ENCODE results near the gene OR1A2. TPM values are rescaled to one million over a fixed set of nuclear protein-coding genes. Genes with fewer than 3 reads are reported as not detected.
"Not testable (repeated sequence)": the region's sequence is repeated elsewhere in the genome, so short reads cannot be mapped to it uniquely, and the experiment has no call there.

Gene OR1A2
- total RNA-seq, 1 experiment from 2014 or later = not detected

DNA sequence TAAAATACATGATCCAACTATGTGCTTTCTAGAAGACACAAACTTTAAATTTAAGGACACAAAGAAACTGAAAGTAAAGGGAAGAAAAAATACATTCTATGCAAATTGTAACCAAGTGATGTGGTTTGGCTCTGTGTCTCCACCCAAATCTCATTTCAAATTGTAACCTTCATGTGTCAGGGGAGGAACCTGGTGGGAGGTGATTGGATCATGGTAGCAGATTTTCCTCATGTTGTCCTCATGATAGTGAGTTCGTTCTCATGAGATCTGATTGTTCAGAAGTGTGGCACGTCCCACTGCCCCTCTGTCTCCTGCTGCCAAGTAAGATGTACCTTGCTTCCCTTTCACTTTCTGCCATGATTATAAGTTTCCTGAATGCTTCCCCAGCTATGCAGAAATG is 25.2 kb downstream of the OR1A2 start (continued):
- TF ChIP-seq, protein P1, sequence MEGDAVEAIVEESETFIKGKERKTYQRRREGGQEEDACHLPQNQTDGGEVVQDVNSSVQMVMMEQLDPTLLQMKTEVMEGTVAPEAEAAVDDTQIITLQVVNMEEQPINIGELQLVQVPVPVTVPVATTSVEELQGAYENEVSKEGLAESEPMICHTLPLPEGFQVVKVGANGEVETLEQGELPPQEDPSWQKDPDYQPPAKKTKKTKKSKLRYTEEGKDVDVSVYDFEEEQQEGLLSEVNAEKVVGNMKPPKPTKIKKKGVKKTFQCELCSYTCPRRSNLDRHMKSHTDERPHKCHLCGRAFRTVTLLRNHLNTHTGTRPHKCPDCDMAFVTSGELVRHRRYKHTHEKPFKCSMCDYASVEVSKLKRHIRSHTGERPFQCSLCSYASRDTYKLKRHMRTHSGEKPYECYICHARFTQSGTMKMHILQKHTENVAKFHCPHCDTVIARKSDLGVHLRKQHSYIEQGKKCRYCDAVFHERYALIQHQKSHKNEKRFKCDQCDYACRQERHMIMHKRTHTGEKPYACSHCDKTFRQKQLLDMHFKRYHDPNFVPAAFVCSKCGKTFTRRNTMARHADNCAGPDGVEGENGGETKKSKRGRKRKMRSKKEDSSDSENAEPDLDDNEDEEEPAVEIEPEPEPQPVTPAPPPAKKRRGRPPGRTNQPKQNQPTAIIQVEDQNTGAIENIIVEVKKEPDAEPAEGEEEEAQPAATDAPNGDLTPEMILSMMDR (IDR thresholded peaks at IDR 0.05 in 2 of 3, conservative IDR thresholded peaks at IDR 0.05 in 1 of 3; ENCODE audit: borderline replicate concordance in 1 of 3, insufficient read depth in 1 of 3, low read depth in 2 of 3, low read length in 2 of 3) = no peak

GRCh38 chr17:3224721-3225352 is 27.5 kb downstream of the OR1A2 start:
- H4K20me1 ChIP-seq (ENCODE audit: insufficient read depth); BruUV-seq (replicated peaks); ATAC-seq; H3K9me2 ChIP-seq (ENCODE audit: insufficient read depth); H3K27ac ChIP-seq (ENCODE audit: low read depth, low read length); H2AFZ ChIP-seq (ENCODE audit: low read depth, low read length, poor library complexity, severe bottlenecking); H3K4me3 ChIP-seq (replicated peaks in 1 of 2; ENCODE audit: low read depth in 1 of 2, low read length in 2 of 2); H3K36me3 ChIP-seq (ENCODE audit: control insufficient read depth in 1 of 2, insufficient read depth in 2 of 2, low read length in 2 of 2); RAD21 ChIA-PET (ENCODE audit: low non-redundant PET in 1 of 2, low total read pairs in 2 of 2, uncharacterized antibody in 2 of 2, unreplicated experiment in 2 of 2); CTCF ChIA-PET; H3K9ac ChIP-seq (ENCODE audit: low read length); DNase-seq (ENCODE audit: low read depth, low spot score); intact Hi-C loops (cut with micrococcal nuclease); H3K27me3 ChIP-seq (ENCODE audit: insufficient read depth, low read length); POLR2A ChIA-PET; H3K4me1 ChIP-seq (ENCODE audit: control insufficient read depth in 1 of 2, insufficient read depth in 2 of 2, low read length in 2 of 2); H3K79me2 ChIP-seq (ENCODE audit: insufficient read depth, low read length); H3K9me3 ChIP-seq (ENCODE audit: control insufficient read depth in 1 of 2, insufficient read depth in 1 of 2, low read depth in 1 of 2, low read length in 2 of 2); H3K4me2 ChIP-seq (ENCODE audit: low read length): not testable (repeated sequence)

- H3K4me1 ChIP-seq (ENCODE audit: control insufficient read depth in 1 of 2, insufficient read depth in 2 of 2, low read length in 2 of 2); H2AFZ ChIP-seq (ENCODE audit: low read depth, low read length, poor library complexity, severe bottlenecking); H3K4me3 ChIP-seq (replicated peaks in 1 of 2; ENCODE audit: low read depth in 1 of 2, low read length in 2 of 2); CTCF ChIA-PET; intact Hi-C loops (cut with micrococcal nuclease); H3K27me3 ChIP-seq (ENCODE audit: insufficient read depth, low read length); H4K20me1 ChIP-seq (ENCODE audit: insufficient read depth); H3K9ac ChIP-seq (ENCODE audit: low read length); BruUV-seq (replicated peaks); H3K27ac ChIP-seq (ENCODE audit: low read depth, low read length); H3K79me2 ChIP-seq (ENCODE audit: insufficient read depth, low read length); RAD21 ChIA-PET (ENCODE audit: low non-redundant PET in 1 of 2, low total read pairs in 2 of 2, uncharacterized antibody in 2 of 2, unreplicated experiment in 2 of 2); H3K9me3 ChIP-seq (ENCODE audit: control insufficient read depth in 1 of 2, insufficient read depth in 1 of 2, low read depth in 1 of 2, low read length in 2 of 2); H3K4me2 ChIP-seq (ENCODE audit: low read length); H3K9me2 ChIP-seq (ENCODE audit: insufficient read depth); POLR2A ChIA-PET; DNase-seq (ENCODE audit: low read depth, low spot score); H3K36me3 ChIP-seq (ENCODE audit: control insufficient read depth in 1 of 2, insufficient read depth in 2 of 2, low read length in 2 of 2); ATAC-seq: not testable (repeated sequence)
Measured at GRCh38 chr17:3232300-3232699, 35.0 kb downstream of the OR1A2 start.

- H3K9me3 ChIP-seq (ENCODE audit: control insufficient read depth in 1 of 2, insufficient read depth in 1 of 2, low read depth in 1 of 2, low read length in 2 of 2); H3K9ac ChIP-seq (ENCODE audit: low read length); intact Hi-C loops (cut with micrococcal nuclease); H3K27ac ChIP-seq (ENCODE audit: low read depth, low read length); CTCF ChIA-PET; ATAC-seq; H3K36me3 ChIP-seq (ENCODE audit: control insufficient read depth in 1 of 2, insufficient read depth in 2 of 2, low read length in 2 of 2); H3K4me2 ChIP-seq (ENCODE audit: low read length); DNase-seq (ENCODE audit: low read depth, low spot score); H3K79me2 ChIP-seq (ENCODE audit: insufficient read depth, low read length); H3K9me2 ChIP-seq (ENCODE audit: insufficient read depth); H3K4me1 ChIP-seq (ENCODE audit: control insufficient read depth in 1 of 2, insufficient read depth in 2 of 2, low read length in 2 of 2); H3K4me3 ChIP-seq (replicated peaks in 1 of 2; ENCODE audit: low read depth in 1 of 2, low read length in 2 of 2); RAD21 ChIA-PET (ENCODE audit: low non-redundant PET in 1 of 2, low total read pairs in 2 of 2, uncharacterized antibody in 2 of 2, unreplicated experiment in 2 of 2); POLR2A ChIA-PET; BruUV-seq (replicated peaks); H4K20me1 ChIP-seq (ENCODE audit: insufficient read depth); H3K27me3 ChIP-seq (ENCODE audit: insufficient read depth, low read length); H2AFZ ChIP-seq (ENCODE audit: low read depth, low read length, poor library complexity, severe bottlenecking): not testable (repeated sequence)
Measured at GRCh38 chr17:3238685-3239084, 41.4 kb downstream of the OR1A2 start.

- H3K36me3 ChIP-seq (ENCODE audit: control insufficient read depth in 1 of 2, insufficient read depth in 2 of 2, low read length in 2 of 2); H2AFZ ChIP-seq (ENCODE audit: low read depth, low read length, poor library complexity, severe bottlenecking); H4K20me1 ChIP-seq (ENCODE audit: insufficient read depth); H3K9ac ChIP-seq (ENCODE audit: low read length); H3K4me3 ChIP-seq (replicated peaks in 1 of 2; ENCODE audit: low read depth in 1 of 2, low read length in 2 of 2); H3K27me3 ChIP-seq (ENCODE audit: insufficient read depth, low read length); intact Hi-C loops (cut with micrococcal nuclease); BruUV-seq (replicated peaks); H3K79me2 ChIP-seq (ENCODE audit: insufficient read depth, low read length); DNase-seq (ENCODE audit: low read depth, low spot score); ATAC-seq; CTCF ChIA-PET; H3K4me2 ChIP-seq (ENCODE audit: low read length); RAD21 ChIA-PET (ENCODE audit: low non-redundant PET in 1 of 2, low total read pairs in 2 of 2, uncharacterized antibody in 2 of 2, unreplicated experiment in 2 of 2); POLR2A ChIA-PET; H3K4me1 ChIP-seq (ENCODE audit: control insufficient read depth in 1 of 2, insufficient read depth in 2 of 2, low read length in 2 of 2); H3K9me2 ChIP-seq (ENCODE audit: insufficient read depth); H3K9me3 ChIP-seq (ENCODE audit: control insufficient read depth in 1 of 2, insufficient read depth in 1 of 2, low read depth in 1 of 2, low read length in 2 of 2); H3K27ac ChIP-seq (ENCODE audit: low read depth, low read length): not testable (repeated sequence)
Measured at GRCh38 chr17:3241044-3241443, 43.7 kb downstream of the OR1A2 start.
